Amygdala (tissue), 56 donors: ENCODE measurements around the gene CHAD.
"Not testable (repeated sequence)": the region's sequence is repeated elsewhere in the genome, so short reads cannot be mapped to it uniquely, and the experiment has no call there.

Experiments
- DNase-seq, 56 donors: peaks; one replicate each; lab custom pipeline; 2025; lab: John Stamatoyannopoulos, UW

CHAD gene

GRCh38 chr17:50432125-50432762 is 36.4 kb downstream of the CHAD start:
- no peak for DNase-seq

GRCh38 chr17:50430821-50431618 is 37.7 kb downstream of the CHAD start:
- DNase-seq, result no peak

GRCh38 chr17:50429793-50430192 is 38.9 kb downstream of the CHAD start:
- no peak for DNase-seq

- no peak for DNase-seq
These were observed 39.8 kb downstream of the CHAD start for GRCh38 chr17:50428831-50429424.

- not testable (repeated sequence) for DNase-seq
These were observed 40.6 kb downstream of the CHAD start for GRCh38 chr17:50428126-50428525.

- DNase-seq, result peak in 6 of 56 donors; percentile 2 to 33 (median 7)
These were observed 41.6 kb downstream of the CHAD start for GRCh38 chr17:50426814-50427787.

GRCh38 chr17:50426472-50426782 is 42.3 kb downstream of the CHAD start:
- DNase-seq, result peak in 1 of 56 donors; percentile 15

DNA sequence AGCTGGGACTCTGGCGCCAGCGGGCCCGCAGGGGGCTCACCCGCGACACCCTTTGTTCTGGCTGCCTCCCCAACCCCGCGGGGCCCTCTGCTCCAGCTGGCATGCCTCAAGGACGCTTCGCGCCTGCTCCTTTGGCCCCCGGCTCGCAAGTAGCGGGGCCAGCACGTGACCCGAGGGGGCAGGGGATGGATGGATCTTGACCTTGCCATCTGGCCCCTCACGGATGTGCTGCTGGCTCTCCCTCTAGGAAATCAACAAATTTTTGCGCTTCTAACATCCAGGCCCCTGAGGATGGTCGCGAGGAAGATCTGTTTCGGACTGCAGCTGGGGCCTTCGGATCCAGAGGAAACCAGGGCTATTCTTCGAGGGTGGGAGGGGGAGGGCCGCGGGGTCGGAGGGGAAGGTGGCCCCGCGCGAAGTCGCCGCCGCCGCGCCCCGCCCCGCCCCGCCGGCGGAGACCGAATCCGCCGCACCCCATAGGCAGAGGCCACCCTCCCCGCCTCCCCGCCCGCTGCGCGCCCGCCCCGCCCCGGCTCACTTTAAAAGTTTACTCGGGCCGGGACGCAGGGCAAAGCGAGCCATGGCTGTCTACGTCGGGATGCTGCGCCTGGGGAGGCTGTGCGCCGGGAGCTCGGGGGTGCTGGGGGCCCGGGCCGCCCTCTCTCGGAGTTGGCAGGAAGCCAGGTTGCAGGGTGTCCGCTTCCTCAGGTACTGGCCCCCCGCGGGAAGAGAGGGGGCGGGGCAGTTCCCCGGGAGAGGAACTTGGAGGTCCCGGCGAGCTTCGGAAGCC is 42.8 kb downstream of the CHAD start, which contains the start of gene ACSF2:
Gene ACSF2, plus strand, starts transcription at position 537 of the 790 bp plus-strand sequence. Its CDS starts 44 bp downstream, at position 581.
- DNase-seq, result peak in 24 of 56 donors; percentile 3 to 69 (median 16)

DNA sequence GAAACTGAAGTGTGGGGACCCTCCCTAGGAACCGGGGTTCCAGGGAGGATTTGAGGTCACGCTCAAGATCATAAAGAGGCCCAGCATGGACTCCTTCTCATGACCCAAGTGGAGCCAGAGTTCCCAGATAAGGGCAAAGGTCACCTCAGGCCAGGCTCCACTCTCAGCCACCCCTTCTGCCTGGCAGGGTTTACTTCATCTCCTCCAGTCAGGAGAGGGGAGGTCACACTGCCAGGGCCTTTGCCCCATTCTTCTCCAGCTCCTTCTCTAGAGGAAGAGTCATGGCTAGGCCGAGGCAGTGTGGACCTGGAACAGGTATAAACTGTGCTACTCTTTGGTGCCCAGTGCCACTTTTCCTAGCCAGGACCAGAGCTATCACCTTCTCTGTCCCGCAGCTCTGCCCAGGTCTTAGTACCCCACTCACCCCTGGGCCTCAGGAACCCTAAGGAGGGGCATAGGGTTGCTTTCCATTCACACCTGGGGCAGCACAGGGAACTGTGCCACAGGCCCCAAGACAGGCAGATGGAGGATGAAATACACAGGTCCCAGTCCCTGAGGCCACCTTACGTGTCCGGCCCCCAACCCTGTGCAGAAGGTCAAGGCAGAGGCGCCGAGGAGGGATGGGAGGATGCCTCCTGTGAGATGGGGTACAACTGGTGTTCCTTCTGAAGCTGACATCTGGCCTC is 43.5 kb downstream of the CHAD start:
- DNase-seq, result no peak

- DNase-seq, result peak in 1 of 56 donors; percentile 16
These were observed 44.3 kb downstream of the CHAD start for GRCh38 chr17:50424246-50424995.

GRCh38 chr17:50423553-50424159 is 45.0 kb downstream of the CHAD start:
- peak in 1 of 56 donors; percentile 3 for DNase-seq

- no peak for DNase-seq
These were observed 45.9 kb downstream of the CHAD start for GRCh38 chr17:50422738-50423137.

DNA sequence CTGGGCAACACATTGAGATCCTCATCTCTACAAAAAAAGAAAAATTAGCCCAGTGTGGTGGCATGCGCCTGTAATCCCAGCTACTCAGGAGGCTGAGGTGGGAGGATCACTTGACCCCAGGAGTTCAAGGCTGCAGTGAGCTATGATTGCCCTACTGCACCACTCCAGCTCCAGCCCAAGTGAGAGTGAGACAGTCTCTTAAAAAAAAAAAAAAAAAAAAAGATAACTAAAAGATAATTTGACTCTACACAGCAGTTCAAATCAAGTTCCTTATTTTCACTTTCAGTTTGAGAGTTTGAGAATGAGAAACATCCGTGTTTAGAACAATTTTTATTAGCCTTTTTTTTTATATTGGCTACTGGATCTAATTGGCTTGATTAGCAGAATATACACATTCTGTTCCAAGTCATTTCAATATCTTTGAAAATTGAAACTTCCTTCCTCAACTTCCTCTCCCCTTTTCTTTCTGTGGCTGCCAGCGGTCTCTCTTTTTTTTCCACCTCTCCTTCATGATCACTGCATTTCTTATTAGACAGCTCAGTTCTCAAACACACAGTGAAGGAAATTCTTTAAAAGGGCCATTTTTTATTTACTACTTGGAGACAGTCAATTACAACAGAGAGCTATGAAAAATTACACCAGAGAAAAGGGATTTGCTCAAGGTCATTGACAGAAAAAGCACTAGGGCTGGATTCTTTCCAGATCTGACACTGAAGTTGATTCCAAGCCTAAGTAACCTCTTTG is 47.2 kb downstream of the CHAD start:
- no peak for DNase-seq

GRCh38 chr17:50420419-50421112 is 48.1 kb downstream of the CHAD start:
- DNase-seq, result no peak

DNA sequence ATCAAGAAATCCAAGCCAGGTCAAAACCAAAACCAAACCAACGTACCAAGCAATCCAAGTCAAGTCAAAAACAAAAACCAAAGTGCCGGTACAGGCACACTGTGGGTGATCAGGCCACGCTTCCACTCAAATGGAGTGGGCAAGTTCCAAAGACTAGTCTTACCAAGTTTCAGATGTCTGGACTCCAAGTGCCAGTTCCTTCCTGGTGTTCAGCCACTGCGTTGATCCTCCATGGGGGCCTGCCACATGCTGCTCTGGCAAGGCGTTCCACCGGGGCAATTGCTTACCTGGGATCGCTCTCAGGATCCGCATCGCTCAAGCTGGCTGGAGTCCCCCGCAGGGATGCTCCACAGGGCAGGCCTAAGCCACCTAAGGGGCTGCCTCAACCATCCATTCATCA is 49.1 kb downstream of the CHAD start:
- DNase-seq, result not testable (repeated sequence)

GRCh38 chr17:50414808-50415207 is 53.9 kb downstream of the CHAD start:
- no peak for DNase-seq
